ENCODE results near the gene CRTC2. TPM values are rescaled to one million over a fixed set of nuclear protein-coding genes. Genes with fewer than 3 reads are reported as not detected.
"Not testable (repeated sequence)": the region's sequence is repeated elsewhere in the genome, so short reads cannot be mapped to it uniquely, and the experiment has no call there.

The CRTC2 gene
- polyA plus RNA-seq, 1 donor from 2014 or later = 12.1 TPM

- H3K9me3 ChIP-seq (ENCODE audit: low read length) = no peaks in the 10 kb centered on the region
- H3K4me3 ChIP-seq (ENCODE audit: low read length) = no peak overlapping the region
- H3K4me2 ChIP-seq (ENCODE audit: low read length) = no peak overlapping the region
- no peaks in the 10 kb centered on the region for H3K36me3 ChIP-seq (ENCODE audit: insufficient read depth, low read length)
- H3K27ac ChIP-seq (ENCODE audit: low read length) = no peak overlapping the region
- no peaks in the 10 kb centered on the region for H3F3A ChIP-seq (ENCODE audit: insufficient read depth, low read length, poor library complexity, severe bottlenecking)
- TF ChIP-seq EZH2 (IDR thresholded peaks at IDR 0.05; ENCODE audit: borderline replicate concordance, insufficient read depth, low read length, poor library complexity, severe bottlenecking) (no peak), SMC3 (conservative IDR thresholded peaks at IDR 0.05; ENCODE audit: poor library complexity) (no peak), RAD21 (conservative IDR thresholded peaks at IDR 0.05) (no peak), REST (IDR thresholded peaks at IDR 0.05; ENCODE audit: borderline replicate concordance) (no peak), POLR2AphosphoS5 (IDR thresholded peaks at IDR 0.05) (no peak), TAF1 (IDR thresholded peaks at IDR 0.05; ENCODE audit: low read depth) (no peak), MXI1 (conservative IDR thresholded peaks at IDR 0.05; ENCODE audit: poor library complexity, severe bottlenecking) (no peak), CTCF (IDR thresholded peaks at IDR 0.05; ENCODE audit: poor library complexity, severe bottlenecking) (no peak), EP300 (conservative IDR thresholded peaks at IDR 0.05; ENCODE audit: poor library complexity, severe bottlenecking) (no peak)
- no peak overlapping the region for H2AFZ ChIP-seq (ENCODE audit: low read depth, low read length)
- H3K79me2 ChIP-seq (replicated peaks; ENCODE audit: insufficient read depth, low read length) = no peaks in the 10 kb centered on the region
- no peaks in the 10 kb centered on the region for H3K27me3 ChIP-seq (ENCODE audit: insufficient read depth, low read depth, low read length)
- no peak overlapping the region for H3K9ac ChIP-seq (ENCODE audit: low read length)
- no peaks in the 10 kb centered on the region for H3K9me2 ChIP-seq (ENCODE audit: insufficient read depth, low read length)
- no peaks in the 10 kb centered on the region for H4K20me1 ChIP-seq (ENCODE audit: insufficient read depth)
Observed at GRCh38 chr1:153985341-153985912, 27.0 kb upstream of the CRTC2 start.

- TF ChIP-seq POLR2AphosphoS5 (IDR thresholded peaks at IDR 0.05) = no peak
- no peak for TF ChIP-seq EZH2 (IDR thresholded peaks at IDR 0.05; ENCODE audit: borderline replicate concordance, insufficient read depth, low read length, poor library complexity, severe bottlenecking)
- TF ChIP-seq TAF1 (IDR thresholded peaks at IDR 0.05; ENCODE audit: low read depth) = no peak
- TF ChIP-seq EP300 (conservative IDR thresholded peaks at IDR 0.05; ENCODE audit: poor library complexity, severe bottlenecking) = no peak
- no peak for TF ChIP-seq CTCF (IDR thresholded peaks at IDR 0.05; ENCODE audit: poor library complexity, severe bottlenecking)
- TF ChIP-seq MXI1 (conservative IDR thresholded peaks at IDR 0.05; ENCODE audit: poor library complexity, severe bottlenecking) = no peak
- TF ChIP-seq RAD21 (conservative IDR thresholded peaks at IDR 0.05) = no peak
- TF ChIP-seq SMC3 (conservative IDR thresholded peaks at IDR 0.05; ENCODE audit: poor library complexity) = no peak
- TF ChIP-seq REST (IDR thresholded peaks at IDR 0.05; ENCODE audit: borderline replicate concordance) = no peak
- Histone ChIP-seq H3K9me3 (ENCODE audit: low read length) (no peaks in the 10 kb centered on the region), H2AFZ (ENCODE audit: low read depth, low read length) (no peak overlapping the region), H3K27ac (ENCODE audit: low read length) (no peak overlapping the region), H3K36me3 (ENCODE audit: insufficient read depth, low read length) (no peaks in the 10 kb centered on the region), H3K9me2 (ENCODE audit: insufficient read depth, low read length) (no peaks in the 10 kb centered on the region), H3K4me2 (ENCODE audit: low read length) (no peak overlapping the region), H3K79me2 (replicated peaks; ENCODE audit: insufficient read depth, low read length) (no peaks in the 10 kb centered on the region), H4K20me1 (ENCODE audit: insufficient read depth) (no peaks in the 10 kb centered on the region), H3F3A (ENCODE audit: insufficient read depth, low read length, poor library complexity, severe bottlenecking) (no peaks in the 10 kb centered on the region), H3K4me3 (ENCODE audit: low read length) (no peak overlapping the region), H3K9ac (ENCODE audit: low read length) (no peak overlapping the region), H3K27me3 (ENCODE audit: insufficient read depth, low read depth, low read length) (no peaks in the 10 kb centered on the region)
Observed at GRCh38 chr1:153984123-153984894, 25.9 kb upstream of the CRTC2 start.

- H3K9me2 ChIP-seq (ENCODE audit: insufficient read depth, low read length); H3K9me3 ChIP-seq (ENCODE audit: low read length); H4K20me1 ChIP-seq (ENCODE audit: insufficient read depth); H3K27me3 ChIP-seq (ENCODE audit: insufficient read depth, low read depth, low read length); H3K36me3 ChIP-seq (ENCODE audit: insufficient read depth, low read length); H3F3A ChIP-seq (ENCODE audit: insufficient read depth, low read length, poor library complexity, severe bottlenecking); H2AFZ ChIP-seq (ENCODE audit: low read depth, low read length); H3K9ac ChIP-seq (ENCODE audit: low read length); H3K4me3 ChIP-seq (ENCODE audit: low read length); H3K79me2 ChIP-seq (replicated peaks; ENCODE audit: insufficient read depth, low read length); H3K27ac ChIP-seq (ENCODE audit: low read length); H3K4me2 ChIP-seq (ENCODE audit: low read length): not testable (repeated sequence)
Observed at GRCh38 chr1:153981735-153982134, 23.3 kb upstream of the CRTC2 start.

Measured in neural cell (in vitro differentiated cells).